ENCODE results near the gene AGAP1. TPM values are rescaled to one million over a fixed set of nuclear protein-coding genes. Genes with fewer than 3 reads are reported as not detected.

Gene AGAP1
- total RNA-seq, 1 donor from 2014 or later: 33.7 TPM

DNA sequence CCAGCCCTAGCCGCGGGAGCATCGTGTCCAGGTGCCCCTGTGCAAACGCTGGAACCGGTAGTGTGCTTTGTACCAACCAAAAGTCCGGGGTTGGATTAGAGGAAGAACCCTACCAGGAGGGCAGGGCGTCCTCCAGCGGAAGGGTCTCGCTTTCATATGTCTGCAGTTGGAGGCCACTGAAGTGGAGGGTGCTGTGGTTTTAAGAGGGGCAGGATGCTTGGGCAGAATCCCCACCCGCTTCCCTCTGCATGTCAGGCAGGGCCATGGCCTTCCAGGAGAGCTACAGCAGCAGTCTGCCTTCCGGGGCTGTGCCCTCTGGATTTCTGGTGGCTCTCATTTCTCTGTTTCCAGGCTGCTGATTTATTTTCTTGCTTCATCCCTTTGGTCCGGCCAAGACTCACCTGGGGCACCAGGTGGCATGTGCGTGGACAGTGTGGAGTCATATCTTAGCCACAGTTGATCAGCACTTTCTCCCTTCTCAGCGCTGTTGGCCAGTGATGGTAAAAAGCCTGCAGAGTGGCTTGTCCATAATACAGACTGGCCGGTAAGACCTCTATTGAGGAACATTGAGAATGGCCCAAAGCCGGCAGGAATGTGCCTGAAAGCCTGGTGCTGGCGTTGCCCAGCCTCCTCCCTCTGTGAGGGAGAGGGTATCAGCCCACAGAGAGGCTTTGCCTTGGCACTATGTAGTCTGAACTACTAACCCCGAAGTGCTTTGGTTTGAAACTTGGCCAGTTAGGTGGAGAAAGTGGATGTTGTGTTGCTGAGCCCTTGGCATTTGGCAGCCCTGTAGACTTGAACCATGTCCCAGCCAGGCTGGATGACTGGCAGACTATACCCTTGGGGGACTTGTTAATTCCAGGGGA, 1.8 kb downstream of the AGAP1 start:
- no peak for DNase-seq (ENCODE audit: low read depth)
- Histone ChIP-seq H3K27me3 (ENCODE audit: control insufficient read depth, insufficient read depth, low read length) (no peaks in the 10 kb centered on the region), H3K4me3 (ENCODE audit: low read depth, low read length) (peak overlapping the region; percentile 72), H3K36me3 (ENCODE audit: control insufficient read depth, insufficient read depth, low read length) (no peaks in the 10 kb centered on the region)
- TF ChIP-seq, protein P1, sequence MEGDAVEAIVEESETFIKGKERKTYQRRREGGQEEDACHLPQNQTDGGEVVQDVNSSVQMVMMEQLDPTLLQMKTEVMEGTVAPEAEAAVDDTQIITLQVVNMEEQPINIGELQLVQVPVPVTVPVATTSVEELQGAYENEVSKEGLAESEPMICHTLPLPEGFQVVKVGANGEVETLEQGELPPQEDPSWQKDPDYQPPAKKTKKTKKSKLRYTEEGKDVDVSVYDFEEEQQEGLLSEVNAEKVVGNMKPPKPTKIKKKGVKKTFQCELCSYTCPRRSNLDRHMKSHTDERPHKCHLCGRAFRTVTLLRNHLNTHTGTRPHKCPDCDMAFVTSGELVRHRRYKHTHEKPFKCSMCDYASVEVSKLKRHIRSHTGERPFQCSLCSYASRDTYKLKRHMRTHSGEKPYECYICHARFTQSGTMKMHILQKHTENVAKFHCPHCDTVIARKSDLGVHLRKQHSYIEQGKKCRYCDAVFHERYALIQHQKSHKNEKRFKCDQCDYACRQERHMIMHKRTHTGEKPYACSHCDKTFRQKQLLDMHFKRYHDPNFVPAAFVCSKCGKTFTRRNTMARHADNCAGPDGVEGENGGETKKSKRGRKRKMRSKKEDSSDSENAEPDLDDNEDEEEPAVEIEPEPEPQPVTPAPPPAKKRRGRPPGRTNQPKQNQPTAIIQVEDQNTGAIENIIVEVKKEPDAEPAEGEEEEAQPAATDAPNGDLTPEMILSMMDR (IDR thresholded peaks at IDR 0.05; ENCODE audit: insufficient read depth, low read length, poor library complexity, severe bottlenecking): peak; percentile 31

DNA sequence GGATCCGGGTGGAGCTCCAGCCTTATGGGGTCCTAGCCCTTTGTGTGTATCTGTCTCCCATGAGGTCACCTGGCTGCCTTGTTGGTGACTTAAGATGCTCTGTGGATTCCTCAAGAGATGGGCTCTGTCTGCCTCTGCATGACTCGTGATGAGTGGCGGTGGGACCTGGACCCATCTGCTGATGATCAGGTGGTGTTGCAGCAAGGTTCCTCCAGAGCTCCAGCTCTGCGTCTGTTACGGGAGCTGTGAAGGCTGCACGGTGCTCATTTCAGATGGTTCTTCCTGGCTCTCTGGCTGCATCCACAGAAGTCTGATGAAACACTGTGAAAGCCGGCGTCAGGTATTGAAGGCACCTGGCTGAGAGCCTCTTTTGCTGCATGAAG, 2.4 kb downstream of the AGAP1 start:
- no peak for DNase-seq (ENCODE audit: low read depth)
- H3K27me3 ChIP-seq (ENCODE audit: control insufficient read depth, insufficient read depth, low read length): no peaks in the 10 kb centered on the region
- no peaks in the 10 kb centered on the region for H3K36me3 ChIP-seq (ENCODE audit: control insufficient read depth, insufficient read depth, low read length)
- TF ChIP-seq, protein P1 (IDR thresholded peaks at IDR 0.05; ENCODE audit: insufficient read depth, low read length, poor library complexity, severe bottlenecking): no peak
- H3K4me3 ChIP-seq (ENCODE audit: low read depth, low read length): no peak overlapping the region

DNA sequence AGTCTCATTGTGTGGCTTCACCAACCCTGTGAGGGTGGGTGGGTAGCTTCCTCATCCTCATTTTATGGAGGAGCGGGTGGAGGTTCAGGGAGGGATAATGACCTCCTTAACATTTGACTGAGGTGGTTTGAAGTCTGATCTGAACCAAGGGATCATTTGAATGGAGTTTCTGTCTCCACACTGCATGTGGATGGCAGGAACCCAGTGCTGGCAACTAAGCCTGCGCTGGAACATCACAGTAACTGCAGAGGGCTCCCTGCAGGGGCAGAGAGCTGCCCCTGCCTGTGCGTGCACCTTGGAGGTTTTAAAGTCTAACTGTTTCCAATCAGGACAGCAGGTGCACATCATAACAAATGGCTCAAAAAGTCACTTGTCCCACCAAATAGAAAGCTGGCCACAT, 3.3 kb downstream of the AGAP1 start:
- no peaks in the 10 kb centered on the region for H3K36me3 ChIP-seq (ENCODE audit: control insufficient read depth, insufficient read depth, low read length)
- no peaks in the 10 kb centered on the region for H3K27me3 ChIP-seq (ENCODE audit: control insufficient read depth, insufficient read depth, low read length)
- TF ChIP-seq, protein P1 (IDR thresholded peaks at IDR 0.05; ENCODE audit: insufficient read depth, low read length, poor library complexity, severe bottlenecking): no peak
- no peak for DNase-seq (ENCODE audit: low read depth)
- no peak overlapping the region for H3K4me3 ChIP-seq (ENCODE audit: low read depth, low read length)

DNA sequence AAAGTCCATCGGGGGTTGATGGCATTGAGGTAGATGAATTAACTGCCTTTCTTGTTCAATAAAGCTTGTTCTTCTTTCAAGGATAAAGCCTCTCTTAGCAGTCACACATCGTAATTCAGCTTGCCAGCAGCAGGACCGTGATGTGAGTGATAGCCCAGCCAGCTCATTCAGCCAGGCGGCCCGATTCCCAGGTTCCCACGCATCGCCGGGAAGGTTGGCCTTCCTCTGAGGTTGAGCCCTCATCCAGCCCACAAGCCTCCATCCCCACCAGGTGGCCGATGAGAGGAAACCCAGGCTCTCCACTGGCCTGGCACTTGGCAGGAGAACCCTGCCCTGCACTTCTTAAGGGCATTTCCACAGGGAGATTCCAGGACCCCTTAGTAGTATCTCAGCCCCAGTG, 4.7 kb downstream of the AGAP1 start:
- H3K36me3 ChIP-seq (ENCODE audit: control insufficient read depth, insufficient read depth, low read length): no peaks in the 10 kb centered on the region
- TF ChIP-seq, protein P1 (IDR thresholded peaks at IDR 0.05; ENCODE audit: insufficient read depth, low read length, poor library complexity, severe bottlenecking): peak; percentile 48
- DNase-seq (ENCODE audit: low read depth): no peak
- H3K27me3 ChIP-seq (ENCODE audit: control insufficient read depth, insufficient read depth, low read length): no peaks in the 10 kb centered on the region
- H3K4me3 ChIP-seq (ENCODE audit: low read depth, low read length): no peak overlapping the region

DNA sequence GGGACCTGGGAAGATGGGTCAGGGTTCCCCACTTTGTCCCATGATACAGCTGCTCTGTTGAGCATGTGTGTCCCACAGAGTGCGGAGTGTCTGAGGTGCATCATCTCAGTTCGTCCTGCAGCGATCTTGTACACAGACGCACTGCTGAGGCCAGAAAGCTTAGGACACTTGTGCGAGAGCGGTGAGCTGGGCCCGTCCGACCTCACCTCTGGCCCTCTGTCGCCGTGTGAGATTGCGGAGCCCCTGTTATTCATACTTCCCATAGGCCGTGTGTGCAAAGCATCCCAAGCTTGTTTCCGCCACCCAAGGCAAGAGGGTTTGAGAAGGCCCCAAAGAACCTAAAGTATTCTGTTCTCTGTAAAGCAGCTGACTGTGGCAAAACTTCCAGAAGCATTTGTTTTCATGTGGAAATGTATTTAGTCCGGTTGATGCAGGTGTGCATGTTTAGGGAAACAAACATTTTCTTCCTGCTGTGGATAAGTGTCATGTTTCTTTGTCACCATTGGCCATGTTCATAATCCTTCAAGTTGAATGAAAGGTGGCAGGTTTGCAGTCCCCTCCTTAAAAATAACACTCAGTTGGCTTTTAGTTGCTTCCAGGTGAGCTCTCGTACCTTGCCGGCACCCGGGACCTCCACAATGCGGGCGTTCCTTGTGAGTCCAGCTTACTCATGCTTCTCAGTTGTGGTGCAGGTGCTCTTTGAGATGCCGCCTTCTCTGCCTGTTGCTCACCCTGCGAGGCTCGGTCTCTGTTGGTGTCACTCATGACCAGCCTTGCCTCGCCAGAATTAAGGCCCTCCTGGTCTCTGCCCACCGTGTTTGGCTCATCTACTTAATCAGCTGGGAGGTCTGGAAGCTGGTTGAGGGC, 5.3 kb downstream of the AGAP1 start:
- TF ChIP-seq, protein P1 (IDR thresholded peaks at IDR 0.05; ENCODE audit: insufficient read depth, low read length, poor library complexity, severe bottlenecking): no peak
- Histone ChIP-seq H3K27me3 (ENCODE audit: control insufficient read depth, insufficient read depth, low read length) (no peaks in the 10 kb centered on the region), H3K4me3 (ENCODE audit: low read depth, low read length) (no peak overlapping the region), H3K36me3 (ENCODE audit: control insufficient read depth, insufficient read depth, low read length) (no peaks in the 10 kb centered on the region)
- DNase-seq (ENCODE audit: low read depth): no peak
